ENCODE data around the gene TARP.

Gene TARP

GRCh38 chr7:38220452-38220851 lies 53.0 kb downstream of the TARP start:
- peaks cover 2% of the 10 kb centered on the region; the same call in 1 of the 2 replicates for H3K9me1 ChIP-seq (ENCODE audit: insufficient read depth, low read length)
- no peak for DNase-seq
- no peak overlapping the region for H2BK20ac ChIP-seq (ENCODE audit: low read depth, low read length)
- H2AK9ac ChIP-seq (replicated peaks; ENCODE audit: low read depth, low read length, poor library complexity) = no peak overlapping the region
- peaks cover 0 to 6% of the 10 kb centered on the region in 2 experiments; a peak in 1 of 4 replicates for H3K79me1 ChIP-seq (ENCODE audit: low read depth in 1 of 2, low read length in 2 of 2)
- H4K8ac ChIP-seq (ENCODE audit: low read depth in 2 of 2, low read length in 2 of 2) = no peak overlapping the region
- no peak overlapping the region for H3K4me2 ChIP-seq (ENCODE audit: low read depth, low read length)
- H3K18ac ChIP-seq (ENCODE audit: low read depth, low read length) = no peak overlapping the region
- H3K36me3 ChIP-seq (ENCODE audit: control insufficient read depth, insufficient read depth, low read length) = peaks cover 32% of the 10 kb centered on the region
- intact Hi-C loops (cut with micrococcal nuclease) (no loop called here), dilution Hi-C loops (cut with HindIII; ENCODE audit: low sequenced_read_pairs, unreplicated experiment) (no loop called here), in situ Hi-C loops (cut with MboI; ENCODE audit: low sequenced_read_pairs) (loop anchor here (5.0 kb wide), 1 partner anchor 113 kb away; no protein-coding TSS in a partner anchor)
- ChIA-PET POLR2A (ENCODE audit: unreplicated experiment) (no interaction called here), CTCF (interaction anchor here (1.5 to 2.0 kb wide), 2 partner anchors 101 to 111 kb away, joined by 3 to 7 read pairs; no protein-coding TSS in a partner anchor)
- H3K56ac ChIP-seq (ENCODE audit: extremely low read depth, insufficient read depth, low read length) = no peak overlapping the region
- H3K4ac ChIP-seq (ENCODE audit: low read depth, low read length) = no peak overlapping the region
- TF ChIP-seq RFX5 (IDR thresholded peaks at IDR 0.05; ENCODE audit: low read depth, low read length) = no peak
- no peak for TF ChIP-seq CHD1 (IDR thresholded peaks at IDR 0.05; ENCODE audit: low read depth, low read length)
- no TSS peak for BruUV-seq (replicated peaks)
- H3K27me3 ChIP-seq (ENCODE audit: control insufficient read depth, insufficient read depth, low read length) = no peaks in the 10 kb centered on the region
- no peak overlapping the region for H3K27ac ChIP-seq (ENCODE audit: insufficient read depth, low read length)
- H3K23ac ChIP-seq (ENCODE audit: low read depth, low read length) = no peak overlapping the region
- no peak overlapping the region for H2BK5ac ChIP-seq (ENCODE audit: low read depth, low read length, poor library complexity, severe bottlenecking)
- no peak overlapping the region for H3K14ac ChIP-seq (replicated peaks; ENCODE audit: low read depth, low read length)
- H2BK15ac ChIP-seq (ENCODE audit: low read depth, low read length) = no peak overlapping the region
- peaks cover 3% of the 10 kb centered on the region; the same call in 1 of the 2 replicates for H3K4me1 ChIP-seq (ENCODE audit: control insufficient read depth, insufficient read depth, low read length)
- H4K20me1 ChIP-seq (ENCODE audit: insufficient read depth, low read length) = no peaks in the 10 kb centered on the region
- no peak overlapping the region for H2AFZ ChIP-seq (replicated peaks; ENCODE audit: low read length, poor library complexity)
- no peak overlapping the region for H4K5ac ChIP-seq (ENCODE audit: low read depth, low read length)
- no peak overlapping the region for H3K9ac ChIP-seq (ENCODE audit: low read depth, low read length)
- no peaks in the 10 kb centered on the region for H3K9me3 ChIP-seq (ENCODE audit: control insufficient read depth, insufficient read depth, low read length)
- no peak overlapping the region for H2BK120ac ChIP-seq (ENCODE audit: low read depth, low read length)
- ATAC-seq (ENCODE audit: low read depth) = no peak
- no peak overlapping the region for H2AK5ac ChIP-seq (ENCODE audit: low read depth, low read length)
- H3K4me3 ChIP-seq (ENCODE audit: insufficient read depth, low read depth, low read length) = no peak overlapping the region
- no peak overlapping the region for H4K91ac ChIP-seq (ENCODE audit: insufficient read depth, low read depth, low read length)
- WGBS, 2 experiments (ENCODE audit: extremely low coverage in 2 of 2, insufficient read length in 1 of 2) = no CpG with 5 or more reads among the region's 3 CpGs
